HG03159 (cell line): Measurements from ENCODE around the gene MRLN.
"Not testable (repeated sequence)": the region's sequence is repeated elsewhere in the genome, so short reads cannot be mapped to it uniquely, and the experiment has no call there.

Experiments
- ATAC-seq: cut with Tn5 transposase; IDR thresholded peaks from one replicate; pipeline ENCODE4 v1.9.1; 2021; ENCODE audit warnings: mild to moderate bottlenecking, moderate library complexity; ENCODE audit not compliant: unreplicated experiment

MRLN gene

DNA sequence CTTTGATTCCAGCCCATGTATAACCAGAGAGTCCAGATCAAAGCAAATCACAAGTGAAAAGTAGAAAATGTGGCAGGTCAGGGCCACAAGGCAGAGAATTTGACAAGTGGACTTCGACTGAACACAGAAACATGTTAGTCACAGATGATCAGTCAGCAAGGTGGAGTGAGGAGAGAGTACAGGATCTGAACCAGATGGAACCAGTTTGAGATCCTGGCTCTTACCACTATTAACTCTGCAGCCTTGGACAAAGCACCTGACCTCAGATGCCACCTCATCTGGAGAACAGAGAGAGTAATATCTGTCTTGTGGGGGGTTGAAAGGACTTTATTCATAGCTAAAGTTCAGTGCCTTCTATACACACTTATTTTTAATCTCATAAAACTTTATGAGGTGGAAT is 4.4 kb downstream of the MRLN start:
- no peak for ATAC-seq

DNA sequence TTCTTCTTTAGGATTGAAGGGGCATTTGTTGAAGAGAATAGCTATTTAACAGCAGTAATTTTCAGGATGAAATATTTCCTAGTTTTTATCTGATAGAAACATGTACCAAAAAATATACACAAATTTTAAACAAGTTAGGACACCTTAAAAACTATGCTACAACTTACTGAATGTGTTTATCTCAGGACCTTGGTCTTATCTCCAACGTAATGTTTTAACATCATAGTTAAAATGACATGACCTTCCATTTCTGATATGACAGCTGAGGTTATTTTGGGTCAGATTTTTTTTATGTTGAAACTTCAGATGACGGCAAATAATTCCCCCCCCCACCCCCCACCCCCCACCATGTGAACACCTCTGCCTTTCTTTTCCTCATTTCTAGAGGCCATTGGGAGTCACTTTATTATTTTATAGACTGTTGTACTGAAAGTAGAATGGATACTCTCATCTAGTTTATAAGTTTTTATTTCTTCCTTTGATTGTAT is 8.0 kb downstream of the MRLN start:
- ATAC-seq = no peak

DNA sequence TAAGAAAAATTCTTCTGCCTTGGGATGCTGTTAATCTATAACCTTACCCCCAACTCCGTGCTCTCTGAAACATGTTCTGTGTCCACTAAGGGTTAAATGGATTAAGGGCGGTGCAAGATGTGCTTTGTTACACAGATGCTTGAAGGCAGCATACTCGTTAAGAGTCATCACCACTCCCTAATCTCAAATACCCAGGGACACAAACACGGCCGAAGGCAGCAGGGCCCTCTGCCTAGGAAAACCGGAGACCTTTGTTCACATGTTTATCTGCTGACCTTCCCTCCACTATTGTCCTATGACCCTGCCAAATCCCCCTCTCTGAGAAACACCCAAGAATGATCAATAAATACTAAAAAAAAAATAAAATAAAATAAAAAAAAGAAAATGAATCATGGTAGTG is 8.5 kb downstream of the MRLN start:
- not testable (repeated sequence) for ATAC-seq

DNA sequence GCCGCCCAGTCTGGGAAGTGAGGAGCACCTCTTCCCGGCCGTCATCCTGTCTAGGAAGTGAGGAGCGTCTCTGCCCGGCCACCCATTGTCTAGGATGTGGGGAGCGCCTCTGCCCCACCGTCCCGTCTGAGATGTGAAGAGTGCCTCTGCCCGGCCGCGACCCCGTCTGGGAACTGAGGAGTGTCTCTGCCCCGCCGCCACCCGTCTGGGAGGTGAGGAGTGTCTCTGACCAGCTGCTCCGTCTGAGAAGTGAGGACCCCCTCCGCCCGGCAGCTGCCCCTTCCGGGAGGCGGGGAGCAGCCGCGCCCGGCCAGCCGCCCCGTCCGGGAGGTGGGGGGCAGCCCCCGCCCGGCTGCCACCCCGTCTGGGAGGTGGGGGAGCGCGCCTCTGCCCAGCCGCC is 9.1 kb downstream of the MRLN start:
- ATAC-seq = not testable (repeated sequence)

DNA sequence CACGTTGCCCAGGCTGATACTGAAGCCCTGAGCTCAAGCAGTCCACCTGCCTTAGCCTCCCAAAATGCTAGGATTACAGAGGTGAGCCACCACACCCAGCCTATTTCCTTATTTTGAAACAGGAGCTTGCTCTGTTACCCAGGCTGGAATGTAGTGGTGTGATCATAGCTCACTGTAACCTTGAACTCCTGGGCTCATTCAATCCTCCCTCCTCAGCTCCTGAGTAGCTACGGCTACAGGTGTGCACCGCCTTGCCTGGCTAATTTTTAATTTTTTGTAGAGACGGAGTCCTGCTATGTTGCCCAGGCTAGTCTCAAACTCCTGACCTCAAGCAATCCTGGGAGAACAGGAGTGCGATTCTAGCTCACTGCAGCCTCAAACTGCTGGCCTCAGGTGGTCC is 11.7 kb downstream of the MRLN start:
- no peak for ATAC-seq

DNA sequence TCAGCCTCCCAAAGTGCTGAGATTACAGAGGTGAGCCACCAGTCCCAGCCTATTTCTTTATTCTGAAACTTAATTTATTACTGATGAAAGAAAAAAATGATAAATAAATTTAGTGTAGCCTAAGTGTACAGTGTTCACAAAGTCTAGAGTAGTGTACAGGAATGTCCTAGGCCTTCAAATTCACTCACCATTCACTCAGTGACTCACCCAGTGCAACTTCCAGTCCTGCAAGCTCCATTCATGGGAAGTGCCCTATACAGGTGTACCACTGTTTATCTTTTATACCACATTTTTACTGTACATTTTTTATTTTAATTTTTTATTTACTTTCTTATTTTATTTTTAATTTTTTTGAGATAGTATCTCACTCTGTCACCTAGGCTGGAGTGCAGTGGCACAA is 12.2 kb downstream of the MRLN start:
- ATAC-seq = no peak

DNA sequence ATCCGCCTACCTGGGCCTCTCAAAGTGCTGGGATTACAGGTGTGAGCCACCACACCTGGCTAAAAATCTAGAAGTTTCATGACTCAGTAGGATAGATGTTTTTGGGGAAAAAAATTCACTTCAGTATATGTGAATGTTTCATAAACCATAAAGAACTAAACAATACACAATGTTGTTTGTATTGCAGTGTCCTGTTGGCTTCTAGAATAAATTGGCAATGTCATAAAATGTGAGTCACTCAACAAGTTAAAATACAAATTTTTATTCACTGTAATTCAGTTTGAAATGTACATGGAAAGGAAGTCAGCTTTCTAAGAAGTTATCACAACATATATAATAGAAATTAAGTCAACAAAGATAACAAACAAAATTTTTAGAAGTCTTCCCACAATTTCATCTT is 16.5 kb downstream of the MRLN start:
- no peak for ATAC-seq

DNA sequence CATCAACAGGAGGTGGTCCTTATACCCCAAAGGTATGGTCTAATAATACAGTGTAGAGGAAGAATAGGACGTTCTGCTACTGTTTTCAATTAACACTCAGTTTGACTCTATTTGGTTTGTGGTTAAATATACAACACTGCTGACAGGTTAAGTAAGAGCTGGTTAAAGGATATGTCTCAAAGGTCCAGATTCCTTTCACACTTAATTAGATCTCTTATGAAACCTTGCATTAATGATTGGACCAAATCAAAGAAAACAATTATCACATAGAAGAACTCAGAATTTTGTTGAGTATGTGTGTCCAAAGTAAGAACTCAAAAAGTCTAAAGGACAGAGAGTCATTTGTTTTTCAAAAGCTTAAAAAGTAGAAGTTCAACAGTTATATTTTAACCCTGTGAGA is 18.0 kb downstream of the MRLN start:
- no peak for ATAC-seq

DNA sequence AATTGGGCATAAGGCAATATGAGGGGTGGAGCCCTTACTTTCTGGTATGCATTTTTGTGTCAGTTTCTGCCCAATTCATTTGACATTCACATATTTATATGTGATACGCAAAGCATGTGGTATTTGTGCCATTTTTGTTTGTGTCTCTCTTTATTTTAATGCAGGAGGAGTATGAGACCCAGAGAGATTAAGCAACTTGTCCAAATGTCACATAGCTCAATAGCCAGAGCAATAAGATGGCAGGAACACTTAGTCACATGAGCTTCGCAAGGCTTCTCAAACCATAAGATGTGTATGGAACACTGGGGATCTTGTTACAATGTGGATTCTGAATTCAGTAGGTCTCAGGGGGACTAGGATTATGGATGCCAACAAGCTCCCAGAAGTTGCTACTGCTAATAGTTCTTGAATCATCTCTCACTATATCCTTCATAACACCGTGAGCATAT is 19.2 kb downstream of the MRLN start:
- no peak for ATAC-seq

DNA sequence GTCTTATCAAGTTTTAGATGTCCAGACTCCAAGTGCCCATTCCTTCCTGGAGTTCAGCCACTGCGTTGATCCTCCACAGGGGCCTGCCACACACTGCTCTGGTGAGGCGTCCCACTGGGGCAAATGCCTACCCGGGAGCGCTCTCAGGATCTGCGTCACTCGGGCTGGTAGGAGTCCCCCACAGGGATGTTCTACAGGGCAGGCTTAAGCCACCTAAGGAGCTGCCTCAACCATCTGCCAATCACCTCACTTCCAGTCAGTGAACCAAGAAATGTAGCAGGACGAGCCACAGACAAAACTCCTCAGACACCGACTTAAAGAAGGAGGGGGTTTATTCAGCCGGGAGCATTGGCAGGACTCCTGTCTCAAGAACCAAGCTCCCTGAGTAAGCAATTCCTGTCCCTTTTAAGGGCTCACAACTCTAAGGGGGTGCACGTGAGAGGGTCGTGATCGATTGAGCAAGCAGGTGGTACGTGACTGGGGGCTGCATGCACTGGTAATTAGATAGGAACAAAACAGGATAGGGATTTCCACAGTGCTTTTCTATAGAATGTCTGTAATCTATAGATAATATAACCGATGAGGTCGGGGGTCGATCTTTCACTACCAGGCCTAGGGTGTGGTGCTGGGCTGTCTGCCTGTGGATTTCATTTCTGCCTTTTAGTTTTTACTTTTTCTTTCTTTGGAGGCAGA is 19.8 kb downstream of the MRLN start:
- ATAC-seq = not testable (repeated sequence)

DNA sequence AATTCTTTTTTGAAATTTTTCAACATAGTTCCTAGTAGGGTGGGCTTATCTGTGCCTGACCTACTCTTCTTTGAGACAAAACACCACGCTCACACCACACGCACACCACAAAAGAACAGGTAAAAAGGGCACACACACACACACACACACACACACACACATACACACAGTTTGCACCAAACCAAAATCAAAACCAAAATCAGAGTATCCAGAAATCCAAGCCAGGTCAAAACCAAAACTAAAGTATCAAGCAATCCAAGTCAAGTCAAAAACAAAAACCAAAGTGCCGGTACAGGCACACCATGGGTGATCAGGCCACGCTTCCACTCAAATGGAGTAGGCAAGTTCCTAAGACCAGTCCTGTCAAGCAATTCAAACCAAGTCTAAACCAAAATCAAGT is 20.4 kb downstream of the MRLN start:
- ATAC-seq = not testable (repeated sequence)

DNA sequence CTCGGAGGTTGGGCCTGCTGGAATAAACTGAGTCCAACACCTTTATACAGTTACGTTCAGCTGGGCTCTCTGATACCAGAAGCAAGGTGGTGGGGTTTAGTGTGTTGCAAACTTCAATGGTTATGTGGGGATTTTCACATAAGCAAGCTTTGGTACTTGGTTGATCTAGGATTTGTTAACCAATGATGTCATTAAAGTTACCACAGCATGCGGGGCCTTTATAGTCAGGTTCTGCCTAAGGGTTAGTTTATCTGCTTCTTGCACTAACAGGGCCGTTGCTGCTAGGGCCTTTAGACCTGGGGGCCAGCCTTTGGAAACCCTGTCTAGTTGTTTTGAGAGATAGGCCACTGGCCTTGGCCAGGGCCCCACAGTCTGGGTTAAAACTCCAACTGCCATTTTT is 24.1 kb downstream of the MRLN start:
- ATAC-seq = not testable (repeated sequence)

DNA sequence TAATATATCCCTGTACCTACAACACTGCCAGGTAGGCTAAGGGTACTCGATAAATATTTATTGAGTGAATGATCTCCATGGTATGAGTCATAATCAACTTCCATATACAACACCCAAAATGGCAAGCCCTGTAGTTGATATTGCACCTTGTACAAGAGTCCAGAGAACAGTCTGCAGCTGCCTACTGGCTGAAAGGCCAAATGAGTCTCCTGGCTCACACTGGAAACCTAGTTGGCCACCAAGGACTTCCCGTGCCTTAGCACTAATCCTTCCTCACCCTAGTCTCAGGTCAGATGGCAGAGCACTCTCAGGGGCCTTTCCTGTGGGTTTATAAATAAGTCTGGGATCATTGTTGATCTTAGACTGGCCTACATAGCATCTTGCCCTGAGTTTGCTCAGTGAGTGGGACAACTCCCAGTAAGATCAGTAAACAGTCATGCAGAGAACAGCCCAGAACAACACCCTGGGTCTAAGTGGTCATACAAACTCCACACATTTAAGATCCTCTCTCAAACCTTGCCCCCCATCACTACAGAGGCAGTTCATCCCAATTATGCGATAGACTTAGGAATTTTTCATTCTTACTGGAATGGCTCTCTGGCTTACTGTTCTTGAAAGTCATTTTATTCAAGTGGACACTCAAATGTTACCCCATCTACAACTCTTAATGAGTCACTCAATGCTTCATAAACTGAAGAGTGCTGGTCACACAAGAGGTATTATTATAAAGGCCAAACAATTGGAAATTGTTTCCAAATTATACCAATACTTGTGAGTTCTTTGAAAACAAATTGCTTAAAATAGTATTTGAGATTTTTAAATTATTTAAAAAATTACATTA is 28.9 kb downstream of the MRLN start:
- no peak for ATAC-seq

DNA sequence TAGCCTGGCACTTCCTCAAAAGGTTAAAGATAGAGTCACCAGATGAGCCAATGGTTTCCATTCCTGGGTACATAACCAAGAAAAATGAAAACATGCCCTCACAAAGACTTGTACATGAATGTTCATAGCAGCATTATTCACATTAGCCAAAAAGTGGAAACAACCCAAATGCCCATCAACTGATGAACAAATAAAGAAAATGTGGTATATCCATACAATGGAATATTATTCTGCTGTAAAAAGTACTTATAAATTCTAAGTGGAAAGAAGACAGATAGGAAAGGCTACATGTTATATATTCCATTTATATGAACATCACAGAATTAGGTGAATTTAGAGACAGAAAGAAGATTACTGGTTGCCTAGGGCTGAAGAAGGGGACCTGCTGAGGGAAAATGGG is 32.9 kb downstream of the MRLN start:
- ATAC-seq = no peak

DNA sequence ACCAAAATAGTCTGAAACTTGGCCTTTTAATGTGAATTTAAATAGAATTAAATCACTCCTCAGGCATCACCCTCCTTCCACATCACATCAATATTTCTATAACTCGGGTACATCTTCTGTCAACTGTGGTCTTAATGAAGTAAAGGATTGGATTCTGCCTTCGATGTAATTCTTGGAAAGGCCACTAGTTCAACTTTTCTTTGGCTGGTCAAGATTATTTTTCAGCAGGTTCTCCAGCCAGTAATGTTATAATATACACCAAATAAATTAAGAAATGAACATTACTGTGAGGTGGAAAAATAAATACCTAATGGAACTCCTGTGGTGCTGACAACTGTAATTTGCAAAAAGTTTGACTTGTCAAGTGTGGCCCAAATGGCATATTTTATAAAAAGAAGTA is 33.9 kb downstream of the MRLN start:
- ATAC-seq = no peak

DNA sequence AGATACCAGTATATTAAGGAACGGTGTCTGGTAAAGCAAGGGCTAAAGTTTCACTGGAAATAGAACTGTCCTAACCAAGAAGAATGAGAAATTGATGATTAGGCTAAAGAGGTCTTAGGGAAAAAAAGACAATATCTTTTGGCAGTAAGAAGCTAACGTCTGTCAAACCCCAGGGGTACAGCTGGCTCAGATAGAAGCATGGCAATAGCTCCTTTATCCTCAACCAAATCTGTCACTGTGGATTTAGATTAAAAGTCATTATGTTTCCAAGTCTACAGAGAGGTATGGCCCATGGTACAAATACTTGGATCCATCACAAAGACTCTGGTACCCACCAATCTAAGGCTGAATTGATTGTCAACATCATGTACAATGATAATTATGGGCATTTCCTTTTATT is 35.0 kb downstream of the MRLN start:
- ATAC-seq = no peak

DNA sequence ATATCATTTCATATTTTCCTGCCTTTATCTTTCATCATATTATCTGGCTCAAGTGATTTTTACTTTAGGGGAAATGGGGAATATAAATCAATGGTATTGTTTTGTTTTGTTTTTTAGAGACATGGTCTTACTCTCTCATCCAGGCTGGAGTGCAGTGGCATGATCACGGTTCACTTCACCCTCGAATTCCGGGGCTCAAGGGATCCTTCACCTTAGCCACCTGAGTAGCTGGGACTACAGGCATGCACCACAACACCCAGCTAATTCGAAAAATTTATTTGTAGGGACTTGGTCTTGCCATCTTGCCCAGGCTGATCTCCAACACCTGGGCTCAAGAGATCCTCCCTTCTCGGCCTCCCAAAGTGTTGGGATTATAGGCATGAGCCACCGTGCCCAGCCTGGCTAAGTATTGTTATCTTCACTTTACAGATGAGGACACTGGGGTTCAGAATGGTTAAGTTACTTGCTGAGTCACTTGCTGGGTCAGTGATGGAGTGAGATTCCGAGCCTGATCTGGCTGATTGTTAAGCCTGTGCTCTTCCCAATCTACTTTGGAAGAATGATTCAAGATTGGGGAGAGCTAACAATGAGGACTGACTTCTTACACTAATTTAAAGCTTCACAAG is 39.9 kb downstream of the MRLN start:
- ATAC-seq = no peak

DNA sequence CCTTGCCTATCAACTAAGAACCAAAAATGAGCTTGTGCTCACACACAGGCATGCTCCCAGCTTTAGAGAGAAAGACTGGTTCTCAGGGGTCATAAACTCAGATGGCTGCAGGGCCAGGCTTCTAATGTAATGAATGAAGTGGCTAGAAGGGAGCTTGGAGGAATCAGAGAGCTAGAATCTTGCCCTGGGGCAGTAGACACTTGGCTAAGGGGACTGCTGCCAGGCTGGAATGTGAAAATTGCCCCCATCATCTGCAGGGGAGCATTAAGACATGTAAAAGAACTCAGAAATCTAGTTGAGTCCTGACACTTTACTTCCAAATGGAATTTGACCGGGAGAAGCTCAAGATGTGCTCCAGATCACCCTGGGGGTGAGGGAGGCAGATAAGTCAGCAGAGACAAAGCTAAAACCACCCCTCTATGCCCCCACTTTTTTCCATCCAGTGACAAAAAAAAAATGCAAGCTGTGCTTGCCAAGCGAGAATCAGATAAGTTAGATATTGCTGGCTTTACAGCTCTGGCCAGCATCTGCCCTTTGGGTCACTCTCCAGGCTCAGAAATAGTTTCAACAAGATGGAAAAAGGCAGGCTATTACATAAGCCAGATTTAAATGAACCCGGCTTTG is 41.3 kb downstream of the MRLN start:
- ATAC-seq = no peak

DNA sequence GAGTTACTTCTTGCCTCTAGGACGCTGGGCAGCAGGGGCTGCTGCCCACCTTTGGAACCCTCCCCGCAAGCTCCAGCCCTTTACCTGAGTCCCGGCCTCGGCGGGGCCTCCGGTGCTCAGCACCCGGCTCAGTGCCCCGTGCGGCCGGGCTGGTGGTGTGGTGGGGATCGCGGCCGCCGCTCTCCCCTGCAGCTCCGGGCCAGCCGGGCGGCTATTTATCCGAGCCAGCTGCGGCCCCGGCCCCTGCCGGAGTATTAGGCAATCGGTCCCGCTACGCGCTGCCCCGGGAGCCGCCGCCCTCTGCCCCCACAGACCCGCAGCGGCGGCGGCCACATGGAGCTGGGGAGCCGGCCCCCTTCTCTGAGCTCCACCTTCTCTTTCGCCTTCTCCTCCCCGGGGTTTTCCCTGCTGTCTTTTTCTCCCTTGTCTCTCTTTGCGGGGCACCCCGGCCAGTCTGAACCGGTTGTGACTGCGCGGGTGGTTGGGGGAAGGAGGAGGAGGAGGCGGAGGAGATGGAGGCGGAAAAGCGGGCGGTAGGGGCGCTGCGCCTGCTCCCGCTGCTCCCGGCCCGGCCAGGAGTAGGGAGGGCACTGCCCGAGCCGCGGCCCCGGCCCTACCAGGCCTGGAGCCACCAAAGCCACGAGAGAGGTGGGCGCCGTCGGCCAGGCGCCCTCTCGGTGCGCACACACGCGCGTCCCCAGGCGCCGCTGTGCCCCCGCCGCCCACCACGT is 43.7 kb downstream of the MRLN start, which contains the start of gene SLC16A9:
Gene SLC16A9 (minus strand): TSS at position 456 of the 731 bp plus-strand sequence. CDS start 25,559 bp downstream, outside the sequence.
- peak; percentile 83 for ATAC-seq

DNA sequence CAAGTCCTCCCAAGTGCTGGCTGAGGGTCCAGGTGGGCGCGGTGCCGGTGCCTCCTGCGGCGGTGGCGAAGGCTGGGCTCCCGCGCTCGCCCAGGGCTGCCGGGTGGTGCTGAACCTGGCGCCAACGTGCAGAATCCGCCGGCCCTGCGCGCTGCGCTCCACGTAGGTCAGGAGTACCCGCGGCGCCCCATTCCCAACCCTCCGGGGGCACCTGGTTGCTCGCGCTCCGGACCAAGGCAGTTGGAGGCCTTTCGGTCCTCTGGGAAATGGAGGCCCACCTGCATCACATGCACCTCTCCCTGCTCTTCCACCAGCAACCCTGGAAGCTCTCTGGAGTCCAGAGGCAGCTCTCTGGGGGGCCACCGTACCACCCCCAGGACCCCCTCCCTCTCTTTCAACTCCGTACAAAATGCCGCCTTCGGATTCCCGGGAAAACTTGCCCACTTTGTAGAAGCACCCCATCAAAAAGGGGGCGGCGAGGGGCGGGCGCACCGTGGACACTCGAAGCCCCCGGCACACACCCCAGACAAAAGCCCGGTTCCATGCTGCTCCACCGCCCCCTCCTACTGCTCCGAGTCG is 44.4 kb downstream of the MRLN start:
- peak; percentile 37 for ATAC-seq
